HepG2 (cell line): ENCODE data around the gene ZFP69B. TPM values are rescaled to one million over a fixed set of nuclear protein-coding genes. Genes with fewer than 3 reads are reported as not detected.

Experiments used
- ATAC-seq: fragments of 200-7000 bp; cut with Tn5 transposase; 3 replicates; pipeline ENCODE4 v1.9.1; 2020; ENCODE audit warnings: mild to moderate bottlenecking, moderate library complexity
- BruUV-seq: library from RNA; stranded (reverse); fragments of 400-500 nt; replicated peaks from 2 replicates; lab custom pipeline; 2021; lab: Mats Ljungman, UMichigan
- CTCF ChIA-PET: fragments of 300-600 bp; formaldehyde crosslinking; extraction: SDS; loops from one replicate; lab custom pipeline; 2021; ENCODE audit warnings: low total read pairs, inconsistent platforms, low intra/inter-chr PET ratio; lab: Yijun Ruan, JAX
- POLR2A ChIA-PET: fragments of 350-600 bp; sonication (Branson Sonifier 250); formaldehyde crosslinking; loops from one replicate; lab custom pipeline; 2020; ENCODE audit warnings: antibody characterized with exemption, inconsistent platforms; lab: Yijun Ruan, JAX
- DNase-seq: peaks from one replicate; pipeline ENCODE4 v3.0.0-alpha.2; 2015; ENCODE audit warnings: low spot score
- FAIRE-seq: peaks from 3 replicates; lab custom pipeline; 2011; peaks lifted over from hg19 to GRCh38; lab: Jason Lieb, UNC
- H2AFZ ChIP-seq: one replicate; pipeline ENCODE4 v1.6.1; 2011; ENCODE audit warnings: low read length, inconsistent platforms
- H3K27ac ChIP-seq: fragments of 300-600 bp; 3 replicates; pipeline ENCODE4 v1.8.0; 2011; ENCODE audit warnings: mixed run types, mild to moderate bottlenecking, mixed read lengths, low read length, inconsistent platforms; ENCODE audit not compliant: insufficient read depth; ENCODE audit errors: extremely low read length
- H3K27me3 ChIP-seq, 2 experiments: fragments of 200-600 bp in 1 of 2; 2 replicates in 1 of 2; 3 replicates in 1 of 2; pipeline versions ENCODE4 v1.6.0 to v1.8.0; 2011; ENCODE audit warnings: low read length in 2 of 2, mild to moderate bottlenecking in 2 of 2, moderate library complexity in 2 of 2, inconsistent platforms in 1 of 2; ENCODE audit not compliant: insufficient read depth in 2 of 2, control insufficient read depth in 1 of 2
- H3K36me3 ChIP-seq, 2 experiments: fragments of 200-600 bp in 1 of 2; replicated peaks in 1 of 2; 2 replicates in 1 of 2; 3 replicates in 1 of 2; pipeline versions ENCODE4 v1.5.1 to v1.8.0; 2011; ENCODE audit warnings: low read length in 2 of 2, inconsistent platforms in 1 of 2; ENCODE audit not compliant: insufficient read depth in 2 of 2, control insufficient read depth in 1 of 2
- H3K4me1 ChIP-seq: 2 replicates; pipeline ENCODE4 v1.5.1; 2012; ENCODE audit warnings: low read length, inconsistent platforms; ENCODE audit not compliant: insufficient read depth
- H3K4me2 ChIP-seq: 2 replicates; pipeline ENCODE4 v1.6.0; 2011; ENCODE audit warnings: low read depth, low read length, inconsistent platforms
- H3K4me3 ChIP-seq, 3 experiments: fragments of 200-600 bp in 1 of 3; sonication (generic), shearing (Covaris generic) in 1 of 3; replicated peaks in 1 of 3; 2 replicates each; pipeline ENCODE4 v1.5.1; 2011 to 2016; ENCODE audit warnings: low read length in 3 of 3, inconsistent platforms in 2 of 3, low read depth in 2 of 3, mild to moderate bottlenecking in 2 of 3, control low read depth in 1 of 3, mixed read lengths in 1 of 3; ENCODE audit not compliant: insufficient read depth in 1 of 3
- H3K79me2 ChIP-seq: one replicate; pipeline ENCODE4 v1.6.1; 2011; ENCODE audit warnings: low read length, inconsistent platforms; ENCODE audit not compliant: insufficient read depth
- H3K9ac ChIP-seq: 2 replicates; pipeline ENCODE4 v1.6.0; 2011; ENCODE audit warnings: mild to moderate bottlenecking, low read depth, low read length, inconsistent platforms; ENCODE audit not compliant: insufficient read depth
- H3K9me3 ChIP-seq: 2 replicates; pipeline ENCODE4 v1.5.1; 2012; ENCODE audit warnings: mild to moderate bottlenecking, low read length
- H4K20me1 ChIP-seq: 2 replicates; pipeline ENCODE4 v1.6.0; 2011; ENCODE audit warnings: inconsistent platforms, mild to moderate bottlenecking, low read length, moderate library complexity; ENCODE audit not compliant: insufficient read depth
- BCLAF1 ChIP-seq: fragments of 450-650 bp; IDR thresholded peaks from 2 replicates; pipeline ENCODE4 v1.6.1; 2017; ENCODE audit warnings: mild to moderate bottlenecking
- HINFP ChIP-seq: sonication (generic); formaldehyde crosslinking; IDR thresholded peaks from 2 replicates; pipeline ENCODE4 v1.4.0; 2020; ENCODE audit warnings: low read depth, mild to moderate bottlenecking, missing genetic modification reagents
- HMG20A ChIP-seq: IDR thresholded peaks from 2 replicates; pipeline ENCODE4 v1.6.1; 2016; ENCODE audit warnings: borderline replicate concordance
- HNF1A ChIP-seq, 2 experiments: sonication (generic) in 1 of 2; formaldehyde crosslinking in 1 of 2; IDR thresholded peaks; 2 replicates each; pipeline versions ENCODE4 v1.4.0 to v1.6.1; 2016 to 2020; ENCODE audit warnings: borderline replicate concordance in 1 of 2, low read depth in 1 of 2, mild to moderate bottlenecking in 1 of 2, missing genetic modification reagents in 1 of 2
- NONO ChIP-seq, 2 experiments: fragments of 450-650 bp in 1 of 2; sonication (generic) in 1 of 2; formaldehyde crosslinking in 1 of 2; IDR thresholded peaks in 1 of 2; conservative IDR thresholded peaks in 1 of 2; 2 replicates each; pipeline versions ENCODE4 v1.6.1 to v1.8.0; 2017 to 2022; ENCODE audit warnings: mild to moderate bottlenecking in 1 of 2, missing genetic modification reagents in 1 of 2, moderate library complexity in 1 of 2
- PRMT3 ChIP-seq: sonication (generic); formaldehyde crosslinking; IDR thresholded peaks from 2 replicates; pipeline ENCODE4 v1.8.1; 2022; ENCODE audit warnings: low read depth, mild to moderate bottlenecking, moderate library complexity, missing genetic modification reagents, borderline replicate concordance
- SMAD9 ChIP-seq: sonication (generic); formaldehyde crosslinking; IDR thresholded peaks from 2 replicates; pipeline ENCODE4 v1.5.1; 2020; ENCODE audit warnings: mild to moderate bottlenecking, missing genetic modification reagents
- SMARCE1 ChIP-seq: fragments of 450-650 bp; IDR thresholded peaks from 2 replicates; pipeline ENCODE4 v1.6.1; 2017; ENCODE audit warnings: borderline replicate concordance
- TGIF2 ChIP-seq: IDR thresholded peaks from 2 replicates; pipeline ENCODE4 v1.6.1; 2016; ENCODE audit warnings: control low read depth, missing compliant biosample characterization
- ZBTB33 ChIP-seq: sonication (generic); formaldehyde crosslinking; IDR thresholded peaks from 2 replicates; pipeline ENCODE4 v1.4.0; 2020; ENCODE audit warnings: missing genetic modification reagents
- ZNF230 ChIP-seq: sonication (generic); formaldehyde crosslinking; IDR thresholded peaks from 2 replicates; pipeline ENCODE4 v1.4.0; 2020; ENCODE audit warnings: mild to moderate bottlenecking, missing genetic modification reagents
- ZNF331 ChIP-seq: sonication (generic); formaldehyde crosslinking; IDR thresholded peaks from 2 replicates; pipeline ENCODE4 v1.4.0; 2020; ENCODE audit warnings: missing genetic modification reagents
- ZNF788 ChIP-seq: sonication (generic); formaldehyde crosslinking; IDR thresholded peaks from 2 replicates; pipeline ENCODE4 v1.5.0; 2020; ENCODE audit warnings: mild to moderate bottlenecking, missing genetic modification reagents, borderline replicate concordance
- WGBS: methylation state at CpG from one replicate; pipeline ENCODE4 v1.1.6; 2017; ENCODE audit warnings: low lambda C conversion rate; 5-methylcytosine and 5-hydroxymethylcytosine counted together
- in situ Hi-C: cut with HindIII; loops from 2 replicates; pipeline ENCODE4 v1.10.0; 2017; ENCODE audit warnings: low pct_unique_long_range_greater_than_20kb; ENCODE audit not compliant: extremely low pct_ligation_motif_present
- intact Hi-C: fragments of 100-400 bp; cut with micrococcal nuclease; formaldehyde crosslinking; loops from one replicate; pipeline ENCODE4 v1.10.0; 2022; ENCODE audit not compliant: unreplicated experiment
- polyA plus RNA-seq, 8 experiments: library from polyadenylated mRNA; depleted of rRNA in 3 of 8; stranded (reverse) in 7 of 8; unstranded in 1 of 8; fragments of >200 nt; fragmentation: Illumina TruSeq in 4 of 8; extraction: Trizol in 4 of 8; gene quantifications; 2 replicates each; pipeline versions ENCODE4 v1.2.1 to v1.2.3, GENCODE V29; 2011 to 2016; ENCODE audit warnings: low read depth in 4 of 8, missing spikeins in 1 of 8, mixed read lengths in 1 of 8; ENCODE audit not compliant: insufficient read depth in 1 of 8
- total RNA-seq, 5 experiments: library from RNA; depleted of rRNA; stranded (reverse); fragments of >200 nt; fragmentation: Illumina TruSeq; extraction: Trizol; gene quantifications; 2 replicates each; pipeline ENCODE4 v1.2.3, GENCODE V29; 2016; ENCODE audit warnings: low read depth in 1 of 5

ZFP69B gene
- total and polyA plus RNA-seq, 2 of the 13 experiments (the other 11 are each of a cell fraction or from before 2014, with no cell fraction given) = 4.6 to 7.7 TPM

- no TSS peak for BruUV-seq
- Histone ChIP-seq H3K4me2 (no peak overlapping the region), H3K27ac (no peak overlapping the region), H3K4me3 (no peak overlapping the region), H3K4me1 (peaks cover 14% of the 10 kb centered on the region; the same call in 1 of the 2 replicates), H3K9ac (no peak overlapping the region), H3K36me3 (peaks cover 3 to 33% of the 10 kb centered on the region in 2 experiments; a peak in 4 of 5 replicates), H3K27me3 (no peaks in the 10 kb centered on the region), H3K9me3 (no peaks in the 10 kb centered on the region), H4K20me1 (no peaks in the 10 kb centered on the region), H2AFZ (no peak overlapping the region), H3K79me2 (peaks cover 32% of the 10 kb centered on the region)
- DNase-seq (no peak), ATAC-seq (no peak), FAIRE-seq (no peak)
- intact Hi-C loops = loop anchor here (2.0 to 10.0 kb wide), 2 partner anchors 67 to 261 kb away; no protein-coding TSS in a partner anchor
- in situ Hi-C loops = loop anchor here (10.0 kb wide), 1 partner anchor 261 kb away; no protein-coding TSS in a partner anchor
- WGBS = 92% methylated on average over 4 of the region's 4 CpGs
- CTCF ChIA-PET = interaction anchor here (1.3 kb wide), 1 partner anchor 253 kb away, joined by 4 read pairs; no protein-coding TSS in a partner anchor
- POLR2A ChIA-PET = interaction anchor here (1.4 kb wide), 1 partner anchor 67 kb away, joined by 4 read pairs; no protein-coding TSS in a partner anchor
- TF ChIP-seq HNF1A (IDR thresholded peaks at IDR 0.05; ENCODE audit: low read depth) (no peak), HNF1A (CRISPR knock-in tag; IDR thresholded peaks at IDR 0.05; ENCODE audit: borderline replicate concordance) (no peak), ZNF230 (CRISPR knock-in tag) (no peak), HMG20A (CRISPR knock-in tag) (no peak), PRMT3 (no peak), HINFP (CRISPR knock-in tag) (no peak), NONO (IDR thresholded peaks at IDR 0.05) (no peak), NONO (CRISPR knock-in tag; conservative IDR thresholded peaks at IDR 0.05) (no peak), ZBTB33 (CRISPR knock-in tag) (no peak), SMARCE1 (no peak), SMAD9 (CRISPR knock-in tag) (no peak), TGIF2 (no peak), ZNF788 (CRISPR knock-in tag) (no peak), ZNF331 (no peak), BCLAF1 (no peak)
Measured at GRCh38 chr1:40405812-40406211, 44.5 kb upstream of the ZFP69B start.
